ENCODE measurements around the gene SIRPB1. TPM values are rescaled to one million over a fixed set of nuclear protein-coding genes. Genes with fewer than 3 reads are reported as not detected.

Gene SIRPB1
- total RNA-seq (2014; rRNA removed; shearing (Covaris generic)), result 0.75 and 2.5 TPM in 2 replicates

GRCh38 chr20:1619861-1620444, at the start of gene SIRPB1:
Gene SIRPB1 (minus strand): TSS chr20:1620009. CDS start chr20:1619944, 65 bp downstream.
- in situ Hi-C loops (cut with HindIII; ENCODE audit: low sequenced_read_pairs), result no loop called here
- DNase-seq (ENCODE audit: low spot score), result no peak

- in situ Hi-C loops (cut with HindIII; ENCODE audit: low sequenced_read_pairs), result no loop called here
- no peak for DNase-seq (ENCODE audit: low spot score)
Measured at GRCh38 chr20:1669304-1669703, 49.5 kb upstream of the SIRPB1 start.

GRCh38 chr20:1667502-1668085, 47.8 kb upstream of the SIRPB1 start:
- DNase-seq (ENCODE audit: low spot score), result no peak
- in situ Hi-C loops (cut with HindIII; ENCODE audit: low sequenced_read_pairs), result no loop called here

- in situ Hi-C loops (cut with HindIII; ENCODE audit: low sequenced_read_pairs), result no loop called here
- DNase-seq (ENCODE audit: low spot score), result no peak
Measured at GRCh38 chr20:1666802-1667201, 47.0 kb upstream of the SIRPB1 start.

- no peak for DNase-seq (ENCODE audit: low spot score)
- in situ Hi-C loops (cut with HindIII; ENCODE audit: low sequenced_read_pairs), result no loop called here
Measured at GRCh38 chr20:1665345-1665744, 45.5 kb upstream of the SIRPB1 start.

GRCh38 chr20:1664911-1665310, 45.1 kb upstream of the SIRPB1 start:
- in situ Hi-C loops (cut with HindIII; ENCODE audit: low sequenced_read_pairs), result no loop called here
- no peak for DNase-seq (ENCODE audit: low spot score)

GRCh38 chr20:1663917-1664316, 44.1 kb upstream of the SIRPB1 start:
- no peak for DNase-seq (ENCODE audit: low spot score)
- in situ Hi-C loops (cut with HindIII; ENCODE audit: low sequenced_read_pairs), result no loop called here

GRCh38 chr20:1661542-1662299, 41.9 kb upstream of the SIRPB1 start:
- in situ Hi-C loops (cut with HindIII; ENCODE audit: low sequenced_read_pairs), result no loop called here
- no peak for DNase-seq (ENCODE audit: low spot score)

- no peak for DNase-seq (ENCODE audit: low spot score)
- in situ Hi-C loops (cut with HindIII; ENCODE audit: low sequenced_read_pairs), result no loop called here
Measured at GRCh38 chr20:1660246-1660645, 40.4 kb upstream of the SIRPB1 start.

- in situ Hi-C loops (cut with HindIII; ENCODE audit: low sequenced_read_pairs), result no loop called here
- no peak for DNase-seq (ENCODE audit: low spot score)
Measured at GRCh38 chr20:1657556-1658334, 37.9 kb upstream of the SIRPB1 start, which contains the start of gene SIRPG. Gene SIRPG (minus strand): TSS chr20:1657779. CDS start chr20:1657714, 65 bp downstream.

GRCh38 chr20:1656844-1657243, 37.0 kb upstream of the SIRPB1 start:
- in situ Hi-C loops (cut with HindIII; ENCODE audit: low sequenced_read_pairs), result no loop called here
- DNase-seq (ENCODE audit: low spot score), result no peak

GRCh38 chr20:1654996-1655395, 35.2 kb upstream of the SIRPB1 start:
- DNase-seq (ENCODE audit: low spot score), result no peak
- in situ Hi-C loops (cut with HindIII; ENCODE audit: low sequenced_read_pairs), result no loop called here

GRCh38 chr20:1652960-1653359, 33.2 kb upstream of the SIRPB1 start:
- DNase-seq (ENCODE audit: low spot score), result no peak

GRCh38 chr20:1652104-1652503, 32.3 kb upstream of the SIRPB1 start:
- in situ Hi-C loops (cut with HindIII; ENCODE audit: low sequenced_read_pairs), result no loop called here

More at GRCh38 chr20:1652960-1653359, 33.2 kb upstream of the SIRPB1 start:
- in situ Hi-C loops (cut with HindIII; ENCODE audit: low sequenced_read_pairs), result no loop called here

GRCh38 chr20:1651268-1652058, 31.7 kb upstream of the SIRPB1 start:
- no peak for DNase-seq (ENCODE audit: low spot score)
- in situ Hi-C loops (cut with HindIII; ENCODE audit: low sequenced_read_pairs), result no loop called here

More at GRCh38 chr20:1652104-1652503, 32.3 kb upstream of the SIRPB1 start:
- DNase-seq (ENCODE audit: low spot score), result no peak

- no peak for DNase-seq (ENCODE audit: low spot score)
- in situ Hi-C loops (cut with HindIII; ENCODE audit: low sequenced_read_pairs), result no loop called here
Measured at GRCh38 chr20:1648101-1648500, 28.3 kb upstream of the SIRPB1 start.

- in situ Hi-C loops (cut with HindIII; ENCODE audit: low sequenced_read_pairs), result no loop called here
Measured at GRCh38 chr20:1646975-1647431, 27.2 kb upstream of the SIRPB1 start.

GRCh38 chr20:1644101-1644962, 24.5 kb upstream of the SIRPB1 start:
- in situ Hi-C loops (cut with HindIII; ENCODE audit: low sequenced_read_pairs), result no loop called here
- DNase-seq (ENCODE audit: low spot score), result no peak

More at GRCh38 chr20:1646975-1647431, 27.2 kb upstream of the SIRPB1 start:
- DNase-seq (ENCODE audit: low spot score), result no peak
